Left lung (tissue), 10 donors: ENCODE results near the gene PAX4. TPM values are rescaled to one million over a fixed set of nuclear protein-coding genes. Genes with fewer than 3 reads are reported as not detected.
"Not testable (repeated sequence)": the region's sequence is repeated elsewhere in the genome, so short reads cannot be mapped to it uniquely, and the experiment has no call there.

Experiments used
- ATAC-seq: fragments of 200-7000 bp; cut with Tn5 transposase; one replicate; pipeline ENCODE4 v1.9.1; 2020; ENCODE audit warnings: moderate library complexity
- DNase-seq, 4 donors: peaks; one replicate each; pipeline ENCODE4 v3.0.0-alpha.2; 2013 to 2020
- H3K27ac ChIP-seq, 2 donors: fragments of 200-600 bp; sonication (generic) in 1 of 2; one replicate each; pipeline versions ENCODE4 v1.5.0 to v1.8.0; 2020 to 2021
- H3K27me3 ChIP-seq, 2 donors: fragments of 200-600 bp; sonication (generic) in 1 of 2; one replicate each; pipeline versions ENCODE4 v1.5.0 to v1.8.0; 2020 to 2021
- H3K36me3 ChIP-seq, 2 donors: fragments of 200-600 bp; sonication (generic) in 1 of 2; one replicate each; pipeline versions ENCODE4 v1.5.0 to v1.8.0; 2020 to 2021
- H3K4me1 ChIP-seq, 2 donors: fragments of 200-600 bp; one replicate each; pipeline ENCODE4 v1.8.0; 2021
- H3K4me3 ChIP-seq, 2 donors: fragments of 200-600 bp; sonication (generic) in 1 of 2; one replicate each; pipeline versions ENCODE4 v1.5.0 to v1.8.0; 2020 to 2021; ENCODE audit warnings: mild to moderate bottlenecking in 1 of 2
- H3K9me3 ChIP-seq, 2 donors: fragments of 200-600 bp; sonication (generic) in 1 of 2; one replicate each; pipeline versions ENCODE4 v1.5.0 to v1.8.0; 2020 to 2021
- intact Hi-C, 2 donors: fragments of 100-400 bp; cut with DNase I; formaldehyde crosslinking; loops; one replicate each; pipeline versions ENCODE4 v1.11.2 to v1.14.2; 2022
- polyA plus RNA-seq, 6 donors: library from polyadenylated mRNA; unstranded; fragments of 120-200 nt; gene quantifications; one replicate each; pipeline ENCODE4 v1.2.1, GENCODE V29; 2013; ENCODE audit not compliant: insufficient read length in 6 of 6
- total RNA-seq, 2 donors: library from RNA; stranded (reverse); fragmentation: NEBNext Ultra II Directional; extraction: Animal tissue kit (Norgen Biotek cat#: 25700); gene quantifications; one replicate each; pipeline ENCODE4 v1.2.1, GENCODE V29; 2021
- TF ChIP-seq, protein P1 (sequence below), 2 donors: fragments of 200-600 bp; sonication (generic) in 1 of 2; IDR thresholded peaks; one replicate each; pipeline versions ENCODE4 v1.5.0 to v1.8.0; 2021; ENCODE audit warnings: antibody characterized with exemption in 2 of 2
- donor health status: DM: no; HTN: yes; CAD: no.
- donor health status: DM: no; HTN: no; CAD: no.

Gene PAX4
- total and polyA plus RNA-seq, 8 donors: not detected

DNA sequence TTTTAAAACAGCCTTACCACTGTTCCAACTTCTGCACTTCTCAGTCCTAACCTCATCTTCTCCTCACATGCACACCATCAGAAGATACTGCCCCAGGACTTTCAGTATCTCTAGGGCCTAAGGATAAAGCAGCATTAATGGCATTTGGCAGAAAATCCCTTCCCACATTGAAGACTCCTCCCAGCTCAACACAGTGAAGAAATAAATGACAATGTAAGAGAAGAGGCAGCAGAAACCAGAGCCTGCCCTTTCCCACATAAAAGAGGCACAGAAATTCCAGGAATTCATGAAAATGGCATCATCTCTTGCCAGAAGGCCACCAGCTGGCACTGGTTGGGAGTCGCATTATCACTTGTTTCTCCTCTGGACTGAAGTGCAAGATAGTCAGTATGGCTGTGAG lies 36.2 kb downstream of the PAX4 start:
- Histone ChIP-seq H3K4me3 (no peak overlapping the region), H3K27ac (no peak overlapping the region), H3K36me3 (peaks cover 0 to 48% of the 10 kb centered on the region in 2 donors), H3K4me1 (peaks cover 21 to 53% of the 10 kb centered on the region in 2 donors), H3K27me3 (no peaks in the 10 kb centered on the region), H3K9me3 (no peaks in the 10 kb centered on the region)
- intact Hi-C loops: no loop called here
- DNase-seq (no peak), ATAC-seq (no peak)
- TF ChIP-seq, protein P1, sequence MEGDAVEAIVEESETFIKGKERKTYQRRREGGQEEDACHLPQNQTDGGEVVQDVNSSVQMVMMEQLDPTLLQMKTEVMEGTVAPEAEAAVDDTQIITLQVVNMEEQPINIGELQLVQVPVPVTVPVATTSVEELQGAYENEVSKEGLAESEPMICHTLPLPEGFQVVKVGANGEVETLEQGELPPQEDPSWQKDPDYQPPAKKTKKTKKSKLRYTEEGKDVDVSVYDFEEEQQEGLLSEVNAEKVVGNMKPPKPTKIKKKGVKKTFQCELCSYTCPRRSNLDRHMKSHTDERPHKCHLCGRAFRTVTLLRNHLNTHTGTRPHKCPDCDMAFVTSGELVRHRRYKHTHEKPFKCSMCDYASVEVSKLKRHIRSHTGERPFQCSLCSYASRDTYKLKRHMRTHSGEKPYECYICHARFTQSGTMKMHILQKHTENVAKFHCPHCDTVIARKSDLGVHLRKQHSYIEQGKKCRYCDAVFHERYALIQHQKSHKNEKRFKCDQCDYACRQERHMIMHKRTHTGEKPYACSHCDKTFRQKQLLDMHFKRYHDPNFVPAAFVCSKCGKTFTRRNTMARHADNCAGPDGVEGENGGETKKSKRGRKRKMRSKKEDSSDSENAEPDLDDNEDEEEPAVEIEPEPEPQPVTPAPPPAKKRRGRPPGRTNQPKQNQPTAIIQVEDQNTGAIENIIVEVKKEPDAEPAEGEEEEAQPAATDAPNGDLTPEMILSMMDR (IDR thresholded peaks at IDR 0.05): no peak

- intact Hi-C loops: no loop called here
These were observed 37.3 kb downstream of the PAX4 start for GRCh38 chr7:127580612-127581011.

DNA sequence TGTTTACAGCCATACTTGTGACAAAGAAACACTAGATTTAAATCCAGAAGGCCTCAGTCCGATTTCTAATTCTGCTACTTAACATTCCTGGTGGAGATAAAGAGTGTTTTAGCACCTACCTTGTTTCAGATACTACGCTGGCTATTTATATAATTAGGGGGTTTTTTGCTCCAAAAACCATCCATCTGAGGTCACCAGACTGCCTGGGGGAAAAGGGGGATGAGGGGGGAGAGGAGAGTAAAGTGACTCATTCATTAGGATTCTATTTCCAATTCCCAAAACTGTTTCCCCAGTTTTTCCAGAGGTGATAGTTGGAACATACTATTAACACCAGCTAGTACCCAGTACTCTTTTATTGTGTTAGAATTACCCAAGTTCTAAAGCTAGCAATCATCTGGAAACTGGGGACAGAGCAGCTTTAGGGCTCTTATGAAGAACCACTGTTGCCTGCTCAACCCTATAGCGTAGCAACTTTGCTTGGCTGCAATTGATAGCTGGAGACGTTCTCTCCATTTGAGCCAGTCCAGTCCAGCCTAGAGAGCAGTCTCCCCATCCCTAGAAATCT lies 39.1 kb downstream of the PAX4 start:
- TF ChIP-seq, protein P1 (IDR thresholded peaks at IDR 0.05): no peak
- ATAC-seq: no peak
- Histone ChIP-seq H3K9me3 (no peaks in the 10 kb centered on the region), H3K27ac (no peak overlapping the region), H3K4me3 (no peak overlapping the region), H3K27me3 (no peaks in the 10 kb centered on the region), H3K4me1 (peaks cover 9 to 35% of the 10 kb centered on the region in 2 donors), H3K36me3 (peaks cover 0 to 48% of the 10 kb centered on the region in 2 donors)
- intact Hi-C loops: no loop called here
- DNase-seq: no peak

More at GRCh38 chr7:127580612-127581011, 37.3 kb downstream of the PAX4 start:
- Histone ChIP-seq H3K27ac (no peak overlapping the region), H3K4me3 (no peak overlapping the region), H3K4me1 (peaks cover 21 to 48% of the 10 kb centered on the region in 2 donors), H3K36me3 (peaks cover 0 to 48% of the 10 kb centered on the region in 2 donors), H3K9me3 (no peaks in the 10 kb centered on the region), H3K27me3 (no peaks in the 10 kb centered on the region)
- TF ChIP-seq, protein P1 (IDR thresholded peaks at IDR 0.05): no peak
- no peak for DNase-seq
- no peak for ATAC-seq

- TF ChIP-seq, protein P1 (IDR thresholded peaks at IDR 0.05): no peak
- DNase-seq: no peak
- peaks cover 0 to 48% of the 10 kb centered on the region in 2 donors for H3K36me3 ChIP-seq
- H3K27ac ChIP-seq: no peak overlapping the region
- peaks cover 4 to 29% of the 10 kb centered on the region in 2 donors for H3K4me1 ChIP-seq
- no peaks in the 10 kb centered on the region for H3K27me3 ChIP-seq
- H3K9me3 ChIP-seq: no peaks in the 10 kb centered on the region
- intact Hi-C loops: no loop called here
- no peak overlapping the region for H3K4me3 ChIP-seq
- ATAC-seq: no peak
These were observed 39.8 kb downstream of the PAX4 start for GRCh38 chr7:127578036-127578684.

DNA sequence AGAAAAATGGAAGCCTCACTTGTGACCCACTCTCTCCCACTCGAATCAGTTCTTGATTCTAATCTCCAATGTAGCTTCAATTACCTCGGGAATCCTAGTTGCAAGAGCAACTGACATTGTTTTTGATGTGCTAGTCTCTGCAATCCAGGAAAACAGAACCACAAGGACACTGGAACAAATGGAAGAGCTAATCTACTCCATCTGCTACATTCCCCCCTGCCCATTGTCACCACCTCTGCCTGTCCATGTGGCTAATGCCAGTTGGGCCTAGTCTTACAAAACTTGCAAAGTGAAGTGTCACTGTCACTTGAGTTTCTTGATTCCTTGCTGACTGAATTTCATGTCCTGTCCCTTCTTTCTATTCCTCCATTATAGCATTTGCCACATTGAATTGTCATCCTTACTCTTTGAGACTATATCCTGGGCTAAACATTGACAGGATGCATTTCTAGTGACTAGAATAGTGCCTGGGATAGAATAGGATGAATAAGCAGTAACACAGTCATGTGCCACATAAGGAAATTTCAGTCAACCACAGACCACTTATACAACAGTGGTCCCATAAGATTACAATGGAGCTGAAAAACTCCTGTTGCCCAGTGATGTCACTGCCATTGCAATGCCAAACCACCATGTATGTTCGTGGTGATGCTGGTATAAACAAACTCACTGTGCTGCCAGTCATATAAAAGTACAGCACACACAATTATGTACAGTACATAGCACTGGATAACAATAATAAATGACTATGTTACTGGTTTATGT lies 46.0 kb downstream of the PAX4 start:
- Histone ChIP-seq H3K4me1 (no peaks in the 10 kb centered on the region), H3K4me3 (no peak overlapping the region), H3K27me3 (no peaks in the 10 kb centered on the region), H3K9me3 (no peaks in the 10 kb centered on the region), H3K27ac (no peak overlapping the region), H3K36me3 (no peaks in the 10 kb centered on the region)
- DNase-seq: no peak
- intact Hi-C loops: no loop called here
- TF ChIP-seq, protein P1 (IDR thresholded peaks at IDR 0.05): no peak
- ATAC-seq: no peak

DNA sequence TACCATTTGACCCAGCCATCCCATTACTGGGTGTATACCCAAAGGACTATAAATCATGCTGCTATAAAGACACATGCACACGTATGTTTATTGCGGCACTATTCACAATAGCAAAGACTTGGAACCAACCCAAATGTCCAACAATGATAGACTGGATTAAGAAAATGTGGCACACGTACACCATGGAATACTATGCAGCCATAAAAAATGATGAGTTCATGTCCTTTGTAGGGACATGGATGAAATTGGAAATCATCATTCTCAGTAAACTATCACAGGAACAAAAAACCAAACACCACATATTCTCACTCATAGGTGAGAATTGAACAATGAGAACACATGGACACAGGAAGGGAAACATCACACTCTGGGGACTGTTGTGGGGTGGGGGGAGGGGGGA lies 49.9 kb downstream of the PAX4 start:
- ATAC-seq, DNase-seq, H3K36me3 ChIP-seq, H3K4me1 ChIP-seq, H3K27ac ChIP-seq, H3K27me3 ChIP-seq, H3K9me3 ChIP-seq, H3K4me3 ChIP-seq, intact Hi-C loops: not testable (repeated sequence)
